HCT116 (cell line): ENCODE measurements around the gene CAMKMT.

Source experiments
- CTCF ChIP-seq, 3 experiments: fragments of 200-600 bp in 1 of 3; sonication (generic) in 1 of 3; IDR thresholded peaks in 2 of 3; conservative IDR thresholded peaks in 1 of 3; 2 replicates each; pipeline ENCODE4 v1.5.1; 2012 to 2017; ENCODE audit warnings: low read depth in 2 of 3, low read length in 2 of 3, antibody characterized with exemption in 1 of 3, borderline replicate concordance in 1 of 3, control low read depth in 1 of 3, mild to moderate bottlenecking in 1 of 3, mixed read lengths in 1 of 3, mixed run types in 1 of 3, moderate library complexity in 1 of 3; ENCODE audit not compliant: insufficient read depth in 1 of 3
- EZH2phosphoT487 ChIP-seq: fragments of 200-600 bp; IDR thresholded peaks from 2 replicates; pipeline ENCODE4 v1.6.1; 2018; ENCODE audit warnings: antibody characterized with exemption, borderline replicate concordance

- no peak for TF ChIP-seq CTCF (IDR thresholded peaks at IDR 0.05 in 2 of 3, conservative IDR thresholded peaks at IDR 0.05 in 1 of 3; ENCODE audit: borderline replicate concordance in 1 of 3, insufficient read depth in 1 of 3, low read depth in 2 of 3, low read length in 2 of 3)
- no peak for TF ChIP-seq EZH2phosphoT487
Observed at GRCh38 chr2:44663471-44664073, 301.8 kb downstream of the CAMKMT start.
